ENCODE data around the gene ALOX15B.

DNA sequence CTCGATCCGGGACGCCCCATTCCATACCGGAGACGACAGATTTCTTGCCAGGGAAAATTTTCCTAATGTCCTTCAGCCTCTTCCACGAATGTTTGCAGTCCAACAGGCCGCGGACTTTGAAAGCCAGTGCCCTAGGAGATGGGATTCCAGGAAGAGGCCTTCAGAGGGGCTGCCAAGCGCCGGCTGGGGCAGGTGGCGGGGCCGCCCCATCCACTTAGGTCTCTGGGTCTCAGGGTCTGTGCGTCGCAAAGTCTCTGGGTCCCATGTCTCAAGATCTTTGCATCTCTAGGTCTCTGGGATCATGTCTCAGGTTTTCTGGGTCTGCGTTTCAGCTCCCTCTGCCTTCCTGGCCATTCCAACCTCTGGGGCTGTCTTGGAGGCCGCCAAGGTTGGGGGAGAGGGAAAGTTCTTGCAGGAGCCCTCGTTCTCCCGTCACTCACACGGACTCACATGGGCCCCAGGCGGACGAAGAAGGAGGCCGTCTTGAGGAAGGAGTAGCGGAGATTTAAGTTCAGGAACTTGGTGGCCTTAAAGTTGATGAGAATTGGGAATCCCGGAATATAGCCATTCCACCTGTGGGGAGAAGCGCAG, 41.4 kb downstream of the ALOX15B start:
- TF ChIP-seq, protein P1, sequence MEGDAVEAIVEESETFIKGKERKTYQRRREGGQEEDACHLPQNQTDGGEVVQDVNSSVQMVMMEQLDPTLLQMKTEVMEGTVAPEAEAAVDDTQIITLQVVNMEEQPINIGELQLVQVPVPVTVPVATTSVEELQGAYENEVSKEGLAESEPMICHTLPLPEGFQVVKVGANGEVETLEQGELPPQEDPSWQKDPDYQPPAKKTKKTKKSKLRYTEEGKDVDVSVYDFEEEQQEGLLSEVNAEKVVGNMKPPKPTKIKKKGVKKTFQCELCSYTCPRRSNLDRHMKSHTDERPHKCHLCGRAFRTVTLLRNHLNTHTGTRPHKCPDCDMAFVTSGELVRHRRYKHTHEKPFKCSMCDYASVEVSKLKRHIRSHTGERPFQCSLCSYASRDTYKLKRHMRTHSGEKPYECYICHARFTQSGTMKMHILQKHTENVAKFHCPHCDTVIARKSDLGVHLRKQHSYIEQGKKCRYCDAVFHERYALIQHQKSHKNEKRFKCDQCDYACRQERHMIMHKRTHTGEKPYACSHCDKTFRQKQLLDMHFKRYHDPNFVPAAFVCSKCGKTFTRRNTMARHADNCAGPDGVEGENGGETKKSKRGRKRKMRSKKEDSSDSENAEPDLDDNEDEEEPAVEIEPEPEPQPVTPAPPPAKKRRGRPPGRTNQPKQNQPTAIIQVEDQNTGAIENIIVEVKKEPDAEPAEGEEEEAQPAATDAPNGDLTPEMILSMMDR (conservative IDR thresholded peaks at IDR 0.05 in 1 of 2, IDR thresholded peaks at IDR 0.05 in 1 of 2; ENCODE audit: extremely low read depth in 1 of 2, insufficient read depth in 1 of 2, low read depth in 1 of 2, low read length in 2 of 2) = no peak
- no peak for TF ChIP-seq EZH2 (IDR thresholded peaks at IDR 0.05; ENCODE audit: borderline replicate concordance, low read length)
